Activated CD8-positive, alpha-beta memory T cell treated with anti-CD3 and anti-CD28 coated beads for 1 hour (primary cell): ENCODE results near the gene CUTC.
"Not testable (repeated sequence)": the region's sequence is repeated elsewhere in the genome, so short reads cannot be mapped to it uniquely, and the experiment has no call there.

Experiments used
- DNase-seq, 2 donors: peaks; one replicate each; pipeline ENCODE4 v3.0.0-alpha.2; 2020; ENCODE audit warnings: low read depth in 1 of 2; ENCODE audit errors: extremely low read depth in 1 of 2

The CUTC gene

GRCh38 chr10:99742254-99742653 lies 10.2 kb downstream of the CUTC start:
- no peak for DNase-seq

GRCh38 chr10:99742701-99743100 lies 10.7 kb downstream of the CUTC start:
- DNase-seq: no peak

DNA sequence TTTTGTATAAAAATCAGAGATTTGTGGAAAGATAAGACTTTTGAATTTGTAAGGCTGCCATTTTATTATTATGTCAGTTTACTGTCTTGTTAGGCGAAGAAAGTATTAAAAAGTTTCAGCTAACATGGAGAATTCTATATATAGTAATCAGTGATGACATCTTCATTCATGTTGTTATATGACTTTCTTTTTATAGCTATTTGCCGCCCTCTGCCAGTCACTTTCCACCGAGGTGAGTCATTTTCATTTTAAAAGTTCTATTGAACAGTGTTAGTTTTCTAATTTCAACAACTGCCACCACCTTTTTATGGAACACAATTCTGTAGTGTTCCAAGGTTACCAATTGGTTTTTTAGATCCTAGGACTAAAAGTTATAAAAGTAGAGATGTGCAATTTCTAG lies 11.8 kb downstream of the CUTC start:
- DNase-seq: no peak

- not testable (repeated sequence) for DNase-seq
Measured at GRCh38 chr10:99746166-99746565, 14.1 kb downstream of the CUTC start.

- DNase-seq: no peak
Measured at GRCh38 chr10:99748823-99749451, 16.9 kb downstream of the CUTC start.

- no peak for DNase-seq
Measured at GRCh38 chr10:99750641-99751040, 18.6 kb downstream of the CUTC start.

DNA sequence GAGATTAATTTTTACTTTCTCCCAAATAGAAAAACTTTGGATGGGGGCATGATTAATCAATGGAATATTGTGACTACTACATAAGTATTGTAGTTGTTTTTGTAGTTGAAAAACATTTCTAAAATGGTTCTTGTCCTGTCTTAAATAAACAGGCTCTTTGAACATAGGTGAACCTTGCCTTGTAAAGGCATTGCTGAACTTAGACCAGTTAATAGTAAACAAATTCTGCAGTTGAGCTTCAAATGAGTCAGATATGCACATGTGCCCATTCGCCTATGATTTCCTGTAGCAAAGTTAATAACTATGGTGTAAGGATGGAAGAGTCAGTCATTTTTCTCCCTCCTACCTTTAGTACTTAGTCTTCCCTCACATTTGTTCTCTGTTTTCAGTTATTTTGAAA lies 22.6 kb downstream of the CUTC start:
- no peak for DNase-seq

GRCh38 chr10:99756159-99756558 lies 24.1 kb downstream of the CUTC start:
- no peak for DNase-seq

GRCh38 chr10:99758211-99758891 lies 26.3 kb downstream of the CUTC start:
- no peak for DNase-seq

GRCh38 chr10:99760321-99760720 lies 28.3 kb downstream of the CUTC start:
- no peak for DNase-seq

GRCh38 chr10:99761365-99761764 lies 29.3 kb downstream of the CUTC start:
- DNase-seq: no peak

- DNase-seq: no peak
Measured at GRCh38 chr10:99765672-99766301, 33.8 kb downstream of the CUTC start.

DNA sequence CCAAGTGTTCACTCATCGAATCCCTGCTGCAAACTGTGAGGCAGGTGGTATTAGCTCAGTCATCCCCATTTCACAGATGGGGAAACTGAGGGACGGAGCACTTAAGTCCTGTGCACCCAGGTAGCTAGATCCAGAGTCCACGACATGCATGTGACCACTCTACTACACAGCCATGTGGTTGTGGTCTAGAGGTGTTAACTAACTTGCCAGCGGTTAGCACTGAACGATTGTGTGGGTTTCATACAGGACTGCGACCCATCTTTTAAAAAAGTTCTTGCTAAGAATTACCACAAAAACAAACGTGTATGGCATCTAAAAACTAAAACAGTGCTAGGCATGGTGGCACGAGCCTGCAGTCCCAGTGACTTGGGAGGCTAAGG lies 34.3 kb downstream of the CUTC start:
- DNase-seq: no peak

- DNase-seq: no peak
Measured at GRCh38 chr10:99767901-99768300, 35.9 kb downstream of the CUTC start.

DNA sequence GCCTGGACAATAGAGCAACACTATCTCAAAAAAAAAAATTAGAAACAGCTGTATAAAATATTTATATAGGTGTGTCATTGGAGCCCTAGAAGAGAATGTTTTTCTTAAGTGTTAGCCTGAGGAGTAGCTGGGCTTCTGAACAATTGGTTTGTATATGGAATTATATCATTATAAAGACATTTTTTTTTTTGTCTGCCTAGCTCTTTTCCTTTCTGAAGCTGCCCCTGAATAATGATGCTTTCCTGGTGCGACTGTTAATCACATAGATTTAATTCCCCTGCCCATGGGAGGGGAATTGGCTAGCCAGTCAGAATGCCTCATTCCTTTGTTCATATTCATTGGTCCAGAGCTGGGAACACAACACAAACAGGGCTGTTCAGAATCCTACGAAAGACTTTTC lies 36.5 kb downstream of the CUTC start:
- no peak for DNase-seq

- no peak for DNase-seq
Measured at GRCh38 chr10:99769706-99770105, 37.7 kb downstream of the CUTC start.

DNA sequence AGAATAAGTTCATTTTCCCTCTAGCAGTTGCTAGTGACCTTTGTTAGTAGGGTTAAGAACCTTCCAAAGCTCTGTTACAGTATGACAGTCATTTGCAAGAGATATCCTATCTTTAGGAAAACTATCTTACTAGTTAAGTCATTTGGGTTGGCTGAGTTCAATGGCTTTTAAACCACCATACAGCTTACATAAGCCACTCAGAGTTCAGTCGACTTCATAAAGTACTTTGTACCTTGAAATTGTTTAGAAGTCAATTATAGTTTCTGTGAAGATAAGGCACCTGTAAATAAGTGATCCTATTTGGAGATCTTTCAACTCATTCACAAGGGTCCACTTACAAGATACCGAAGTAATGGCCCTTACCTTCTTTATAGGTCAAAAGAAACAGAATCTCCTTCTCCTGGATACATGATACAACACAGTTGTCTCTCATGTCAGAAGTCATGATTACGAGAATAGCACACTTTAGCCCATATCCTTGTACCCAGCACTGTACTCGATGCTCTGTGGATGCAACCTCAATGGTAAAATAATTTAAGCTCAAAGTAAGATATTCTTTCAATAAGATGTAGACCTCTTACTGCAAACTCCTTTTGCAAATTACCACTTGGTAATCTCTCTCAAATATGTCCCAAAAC lies 38.5 kb downstream of the CUTC start:
- DNase-seq: no peak

DNA sequence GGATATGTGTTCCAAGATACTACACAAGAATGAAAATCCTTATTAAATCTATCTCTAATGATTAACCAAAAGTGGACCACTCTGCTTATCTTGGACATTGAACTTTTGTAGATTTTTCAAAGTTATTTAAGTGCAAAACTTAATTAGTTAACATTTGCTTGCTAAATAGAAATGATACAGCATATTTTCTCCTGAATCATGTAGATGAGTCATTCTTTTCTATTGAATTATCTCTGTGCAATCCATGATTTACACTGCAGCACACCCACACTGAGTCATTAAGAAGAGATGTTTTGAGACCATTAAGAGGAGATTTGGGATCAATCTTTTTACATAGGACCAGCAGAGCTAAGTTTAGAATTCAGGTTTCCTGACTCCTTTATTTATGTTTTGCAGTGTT lies 43.8 kb downstream of the CUTC start:
- DNase-seq: no peak

GRCh38 chr10:99777918-99778714 lies 46.1 kb downstream of the CUTC start:
- DNase-seq: no peak

DNA sequence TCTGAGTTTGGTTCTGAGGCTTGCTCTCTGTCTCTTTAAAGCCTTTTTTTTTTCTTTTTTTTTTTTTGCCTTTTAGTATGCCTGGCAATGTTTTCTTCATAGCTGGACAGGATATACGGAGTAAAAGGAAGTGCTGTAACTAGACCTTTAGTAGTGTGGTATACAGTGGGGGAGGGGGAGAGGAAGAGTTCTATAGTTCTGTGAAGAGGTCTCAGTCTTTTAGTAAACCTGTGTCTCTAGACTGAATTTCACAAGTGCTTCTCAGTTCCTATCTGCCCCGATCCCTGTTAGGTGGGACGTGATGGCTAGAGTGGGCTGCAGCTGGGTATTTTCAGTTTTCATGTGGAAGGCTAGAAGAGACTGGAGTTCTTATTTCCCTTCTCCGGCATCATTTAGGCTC lies 47.3 kb downstream of the CUTC start:
- no peak for DNase-seq
